HL-60 (cell line): ENCODE data around the gene SMPD1.
A peak's percentile ranks its signal among the peaks of the same experiment; 100 is the strongest.

Source experiments
- DNase-seq, 2 experiments: peaks; one replicate each; pipeline ENCODE4 v3.0.0-alpha.2; 2010 to 2020; ENCODE audit warnings: low read depth in 1 of 2, low spot score in 1 of 2
- H3K27ac ChIP-seq: fragments of 250-450 bp; sonication (Bioruptor Pico); replicated peaks from 2 replicates; pipeline ENCODE4 v1.5.1; 2020; ENCODE audit warnings: mild to moderate bottlenecking, moderate library complexity
- H3K27me3 ChIP-seq: fragments of 250-450 bp; sonication (Bioruptor Pico); 2 replicates; pipeline ENCODE4 v1.5.1; 2021; ENCODE audit warnings: mild to moderate bottlenecking, moderate library complexity; ENCODE audit not compliant: insufficient read depth, poor library complexity, severe bottlenecking
- H3K4me3 ChIP-seq: replicated peaks from 2 replicates; pipeline ENCODE4 v1.5.1; 2011; ENCODE audit warnings: mild to moderate bottlenecking, control low read depth, low read length; ENCODE audit not compliant: insufficient read depth
- CTCF ChIP-seq: IDR thresholded peaks from one replicate; pipeline ENCODE4 v1.5.1; 2011; ENCODE audit warnings: low read length, control low read depth, inconsistent platforms; ENCODE audit not compliant: insufficient read depth
- GABPA ChIP-seq: IDR thresholded peaks from 2 replicates; pipeline ENCODE4 v1.6.1; 2012; ENCODE audit warnings: low read depth
- POLR2AphosphoS5 ChIP-seq: IDR thresholded peaks from 2 replicates; pipeline ENCODE4 v1.6.1; 2012; ENCODE audit warnings: low read depth
- REST ChIP-seq: IDR thresholded peaks from 2 replicates; pipeline ENCODE4 v1.6.1; 2012; ENCODE audit warnings: low read depth; ENCODE audit not compliant: insufficient replicate concordance
- SPI1 ChIP-seq: IDR thresholded peaks from 2 replicates; pipeline ENCODE4 v1.6.1; 2012; ENCODE audit warnings: low read depth, mild to moderate bottlenecking, borderline replicate concordance

Gene SMPD1

DNA sequence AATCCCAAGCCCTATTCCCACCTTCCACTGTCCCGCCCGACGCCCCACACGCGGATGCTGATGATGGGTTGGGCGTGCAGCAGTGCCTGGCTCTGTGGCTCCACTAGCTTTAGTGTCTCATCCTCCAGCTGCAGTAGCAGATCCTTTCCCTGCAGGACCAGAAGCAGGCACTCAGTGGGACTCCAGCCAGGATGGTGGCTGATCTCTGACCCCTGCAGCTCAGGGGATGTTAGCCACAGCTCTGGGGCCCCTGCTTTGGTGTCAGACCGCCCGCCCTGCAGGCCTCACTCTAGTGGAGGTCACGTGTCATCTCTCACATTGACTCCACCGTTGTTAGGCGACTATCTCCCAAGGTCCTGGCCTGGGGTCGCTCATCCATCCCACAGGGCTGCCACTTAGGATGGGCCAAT is 11.8 kb downstream of the SMPD1 start:
- no peak overlapping the region for H3K4me3 ChIP-seq
- TF ChIP-seq SPI1 (no peak), CTCF (no peak), REST (no peak), POLR2AphosphoS5 (no peak), GABPA (no peak)
- H3K27ac ChIP-seq = no peak overlapping the region

GRCh38 chr11:6402561-6402981 is 12.3 kb downstream of the SMPD1 start:
- TF ChIP-seq GABPA (peak; percentile 50), REST (no peak), SPI1 (no peak)
- Histone ChIP-seq H3K27me3 (no peaks in the 10 kb centered on the region), H3K4me3 (no peak overlapping the region), H3K27ac (no peak overlapping the region)
- peak; percentile 18 to 28 for DNase-seq

More for the DNA sequence above, 11.8 kb downstream of the SMPD1 start:
- no peak for DNase-seq
- H3K27me3 ChIP-seq = no peaks in the 10 kb centered on the region

GRCh38 chr11:6403539-6403938 is 13.3 kb downstream of the SMPD1 start:
- Histone ChIP-seq H3K4me3 (no peak overlapping the region), H3K27ac (no peak overlapping the region), H3K27me3 (no peaks in the 10 kb centered on the region)
- TF ChIP-seq SPI1 (no peak), CTCF (no peak)
- DNase-seq = no peak

- Histone ChIP-seq H3K27me3 (no peaks in the 10 kb centered on the region), H3K27ac (no peak overlapping the region), H3K4me3 (no peak overlapping the region)
- TF ChIP-seq SPI1 (no peak), GABPA (no peak), CTCF (no peak), POLR2AphosphoS5 (no peak), REST (no peak)
- DNase-seq = no peak
Measured at GRCh38 chr11:6404342-6405051, 14.2 kb downstream of the SMPD1 start.
